Uterus (tissue), 2 donors: Measurements from ENCODE around the gene PAM.

Experiments
- CTCF ChIP-seq, 4 experiments: fragments of 200-600 bp in 2 of 4; fragments of 450-650 bp in 2 of 4; sonication (generic) in 2 of 4; IDR thresholded peaks; one replicate each; pipeline ENCODE4 v1.5.1; 2016 to 2019; ENCODE audit warnings: antibody characterized with exemption in 4 of 4, mild to moderate bottlenecking in 2 of 4, moderate library complexity in 1 of 4
- POLR2A ChIP-seq, 2 donors: fragments of 450-650 bp; IDR thresholded peaks; one replicate each; pipeline ENCODE4 v1.6.1; 2016; ENCODE audit warnings: antibody characterized with exemption in 2 of 2, mild to moderate bottlenecking in 1 of 2, moderate library complexity in 1 of 2

GRCh38 chr5:103057208-103058130 lies 302.4 kb downstream of the PAM start:
- no peak for TF ChIP-seq CTCF (IDR thresholded peaks at IDR 0.05)
- no peak for TF ChIP-seq POLR2A (IDR thresholded peaks at IDR 0.05)
